ENCODE data around the gene RPL38. TPM values are rescaled to one million over a fixed set of nuclear protein-coding genes. Genes with fewer than 3 reads are reported as not detected.

RPL38 gene
- total and polyA plus RNA-seq, 2 experiments from 2014 or later, result 286 to 5,312 TPM

DNA sequence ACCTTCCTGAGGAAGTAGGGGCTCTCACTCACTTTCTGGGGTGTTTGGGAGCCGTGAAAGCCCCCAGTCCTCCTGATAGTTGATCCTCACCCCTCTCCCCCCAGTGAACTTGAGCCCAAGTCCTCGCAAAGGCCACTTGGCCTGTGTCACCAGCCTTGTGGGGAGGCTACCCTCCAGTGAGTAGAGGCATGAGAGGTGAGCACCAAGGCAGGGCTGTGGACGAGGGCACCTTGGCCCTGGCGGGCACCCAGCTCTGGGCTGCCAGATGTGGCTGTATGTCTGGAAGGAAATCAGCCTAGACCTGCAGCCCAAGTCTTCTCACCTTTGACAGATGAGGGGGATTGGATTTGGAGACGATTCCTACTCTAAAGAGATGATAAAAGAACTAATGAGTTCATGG is 13.0 kb downstream of the RPL38 start:
- Histone ChIP-seq H3K4me2 (no peak overlapping the region), H3K4me1 (ENCODE audit: insufficient read depth) (peaks cover 5% of the 10 kb centered on the region), H2AFZ (no peak overlapping the region), H3K9me2 (ENCODE audit: insufficient read depth) (no peaks in the 10 kb centered on the region), H3F3A (replicated peaks; ENCODE audit: low read depth) (peaks cover under 1% of the 10 kb centered on the region; the same call in 1 of the 2 replicates), H3K27me3 (ENCODE audit: insufficient read depth) (peaks cover 26% of the 10 kb centered on the region), H3K79me2 (replicated peaks; ENCODE audit: insufficient read depth) (no peaks in the 10 kb centered on the region), H3K4me3 (no peak overlapping the region), H3K27ac (ENCODE audit: low read depth) (no peak overlapping the region), H4K20me1 (replicated peaks; ENCODE audit: insufficient read depth) (no peaks in the 10 kb centered on the region), H3K36me3 (ENCODE audit: insufficient read depth) (no peaks in the 10 kb centered on the region)
- Mint-ChIP-seq H3K4me1 (peaks cover 19% of the 10 kb centered on the region), H3K4me3 (no peak overlapping the region), H3K9me3 (no peaks in the 10 kb centered on the region), H3K27ac (no peak overlapping the region), H3K36me3 (ENCODE audit: low read depth) (no peaks in the 10 kb centered on the region), H3K27me3 (ENCODE audit: insufficient read depth, low read depth, poor library complexity) (peaks cover 44% of the 10 kb centered on the region)
- DNase-seq (ENCODE audit: low spot score) (no peak), ATAC-seq (no peak)
- TF ChIP-seq REST (IDR thresholded peaks at IDR 0.05; ENCODE audit: unreplicated experiment), result no peak
- TF ChIP-seq, protein P1, sequence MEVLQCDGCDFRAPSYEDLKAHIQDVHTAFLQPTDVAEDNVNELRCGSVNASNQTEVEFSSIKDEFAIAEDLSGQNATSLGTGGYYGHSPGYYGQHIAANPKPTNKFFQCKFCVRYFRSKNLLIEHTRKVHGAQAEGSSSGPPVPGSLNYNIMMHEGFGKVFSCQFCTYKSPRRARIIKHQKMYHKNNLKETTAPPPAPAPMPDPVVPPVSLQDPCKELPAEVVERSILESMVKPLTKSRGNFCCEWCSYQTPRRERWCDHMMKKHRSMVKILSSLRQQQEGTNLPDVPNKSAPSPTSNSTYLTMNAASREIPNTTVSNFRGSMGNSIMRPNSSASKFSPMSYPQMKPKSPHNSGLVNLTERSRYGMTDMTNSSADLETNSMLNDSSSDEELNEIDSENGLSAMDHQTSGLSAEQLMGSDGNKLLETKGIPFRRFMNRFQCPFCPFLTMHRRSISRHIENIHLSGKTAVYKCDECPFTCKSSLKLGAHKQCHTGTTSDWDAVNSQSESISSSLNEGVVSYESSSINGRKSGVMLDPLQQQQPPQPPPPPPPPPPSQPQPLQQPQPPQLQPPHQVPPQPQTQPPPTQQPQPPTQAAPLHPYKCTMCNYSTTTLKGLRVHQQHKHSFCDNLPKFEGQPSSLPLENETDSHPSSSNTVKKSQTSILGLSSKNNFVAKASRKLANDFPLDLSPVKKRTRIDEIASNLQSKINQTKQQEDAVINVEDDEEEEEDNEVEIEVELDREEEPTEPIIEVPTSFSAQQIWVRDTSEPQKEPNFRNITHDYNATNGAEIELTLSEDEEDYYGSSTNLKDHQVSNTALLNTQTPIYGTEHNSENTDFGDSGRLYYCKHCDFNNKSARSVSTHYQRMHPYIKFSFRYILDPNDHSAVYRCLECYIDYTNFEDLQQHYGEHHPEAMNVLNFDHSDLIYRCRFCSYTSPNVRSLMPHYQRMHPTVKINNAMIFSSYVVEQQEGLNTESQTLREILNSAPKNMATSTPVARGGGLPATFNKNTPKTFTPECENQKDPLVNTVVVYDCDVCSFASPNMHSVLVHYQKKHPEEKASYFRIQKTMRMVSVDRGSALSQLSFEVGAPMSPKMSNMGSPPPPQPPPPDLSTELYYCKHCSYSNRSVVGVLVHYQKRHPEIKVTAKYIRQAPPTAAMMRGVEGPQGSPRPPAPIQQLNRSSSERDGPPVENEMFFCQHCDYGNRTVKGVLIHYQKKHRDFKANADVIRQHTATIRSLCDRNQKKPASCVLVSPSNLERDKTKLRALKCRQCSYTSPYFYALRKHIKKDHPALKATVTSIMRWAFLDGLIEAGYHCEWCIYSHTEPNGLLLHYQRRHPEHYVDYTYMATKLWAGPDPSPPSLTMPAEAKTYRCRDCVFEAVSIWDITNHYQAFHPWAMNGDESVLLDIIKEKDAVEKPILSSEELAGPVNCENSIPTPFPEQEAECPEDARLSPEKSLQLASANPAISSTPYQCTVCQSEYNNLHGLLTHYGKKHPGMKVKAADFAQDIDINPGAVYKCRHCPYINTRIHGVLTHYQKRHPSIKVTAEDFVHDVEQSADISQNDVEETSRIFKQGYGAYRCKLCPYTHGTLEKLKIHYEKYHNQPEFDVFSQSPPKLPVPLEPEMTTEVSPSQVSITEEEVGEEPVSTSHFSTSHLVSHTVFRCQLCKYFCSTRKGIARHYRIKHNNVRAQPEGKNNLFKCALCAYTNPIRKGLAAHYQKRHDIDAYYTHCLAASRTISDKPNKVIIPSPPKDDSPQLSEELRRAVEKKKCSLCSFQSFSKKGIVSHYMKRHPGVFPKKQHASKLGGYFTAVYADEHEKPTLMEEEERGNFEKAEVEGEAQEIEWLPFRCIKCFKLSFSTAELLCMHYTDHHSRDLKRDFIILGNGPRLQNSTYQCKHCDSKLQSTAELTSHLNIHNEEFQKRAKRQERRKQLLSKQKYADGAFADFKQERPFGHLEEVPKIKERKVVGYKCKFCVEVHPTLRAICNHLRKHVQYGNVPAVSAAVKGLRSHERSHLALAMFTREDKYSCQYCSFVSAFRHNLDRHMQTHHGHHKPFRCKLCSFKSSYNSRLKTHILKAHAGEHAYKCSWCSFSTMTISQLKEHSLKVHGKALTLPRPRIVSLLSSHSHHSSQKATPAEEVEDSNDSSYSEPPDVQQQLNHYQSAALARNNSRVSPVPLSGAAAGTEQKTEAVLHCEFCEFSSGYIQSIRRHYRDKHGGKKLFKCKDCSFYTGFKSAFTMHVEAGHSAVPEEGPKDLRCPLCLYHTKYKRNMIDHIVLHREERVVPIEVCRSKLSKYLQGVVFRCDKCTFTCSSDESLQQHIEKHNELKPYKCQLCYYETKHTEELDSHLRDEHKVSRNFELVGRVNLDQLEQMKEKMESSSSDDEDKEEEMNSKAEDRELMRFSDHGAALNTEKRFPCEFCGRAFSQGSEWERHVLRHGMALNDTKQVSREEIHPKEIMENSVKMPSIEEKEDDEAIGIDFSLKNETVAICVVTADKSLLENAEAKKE (CRISPR knock-in tag; IDR thresholded peaks at IDR 0.05), result no peak
- TF ChIP-seq CREB1 (CRISPR knock-in tag; IDR thresholded peaks at IDR 0.05; ENCODE audit: low read depth), result no peak
- no peak for TF ChIP-seq EZH2phosphoT487 (IDR thresholded peaks at IDR 0.05; ENCODE audit: unreplicated experiment)
- TF ChIP-seq EZH2 (IDR thresholded peaks at IDR 0.05; ENCODE audit: low read depth, unreplicated experiment), result no peak

All from GM23338 (cell line).